HL-60 (cell line): ENCODE measurements around the gene SULT6B1.
"Not testable (repeated sequence)": the region's sequence is repeated elsewhere in the genome, so short reads cannot be mapped to it uniquely, and the experiment has no call there.

ENCODE experiments used
- DNase-seq, 2 experiments: peaks; one replicate each; pipeline ENCODE4 v3.0.0-alpha.2; 2010 to 2020; ENCODE audit warnings: low read depth in 1 of 2, low spot score in 1 of 2
- H3K27ac ChIP-seq: fragments of 250-450 bp; sonication (Bioruptor Pico); replicated peaks from 2 replicates; pipeline ENCODE4 v1.5.1; 2020; ENCODE audit warnings: mild to moderate bottlenecking, moderate library complexity
- H3K27me3 ChIP-seq: fragments of 250-450 bp; sonication (Bioruptor Pico); 2 replicates; pipeline ENCODE4 v1.5.1; 2021; ENCODE audit warnings: mild to moderate bottlenecking, moderate library complexity; ENCODE audit not compliant: insufficient read depth, poor library complexity, severe bottlenecking
- H3K4me3 ChIP-seq: replicated peaks from 2 replicates; pipeline ENCODE4 v1.5.1; 2011; ENCODE audit warnings: mild to moderate bottlenecking, control low read depth, low read length; ENCODE audit not compliant: insufficient read depth
- GABPA ChIP-seq: IDR thresholded peaks from 2 replicates; pipeline ENCODE4 v1.6.1; 2012; ENCODE audit warnings: low read depth
- POLR2AphosphoS5 ChIP-seq: IDR thresholded peaks from 2 replicates; pipeline ENCODE4 v1.6.1; 2012; ENCODE audit warnings: low read depth
- SPI1 ChIP-seq: IDR thresholded peaks from 2 replicates; pipeline ENCODE4 v1.6.1; 2012; ENCODE audit warnings: low read depth, mild to moderate bottlenecking, borderline replicate concordance
- TF ChIP-seq, protein P1 (sequence below): IDR thresholded peaks from one replicate; pipeline ENCODE4 v1.5.1; 2011; ENCODE audit warnings: low read length, control low read depth, inconsistent platforms; ENCODE audit not compliant: insufficient read depth
- TF ChIP-seq, protein P2 (sequence below): IDR thresholded peaks from 2 replicates; pipeline ENCODE4 v1.6.1; 2012; ENCODE audit warnings: low read depth; ENCODE audit not compliant: insufficient replicate concordance

SULT6B1 gene

DNA sequence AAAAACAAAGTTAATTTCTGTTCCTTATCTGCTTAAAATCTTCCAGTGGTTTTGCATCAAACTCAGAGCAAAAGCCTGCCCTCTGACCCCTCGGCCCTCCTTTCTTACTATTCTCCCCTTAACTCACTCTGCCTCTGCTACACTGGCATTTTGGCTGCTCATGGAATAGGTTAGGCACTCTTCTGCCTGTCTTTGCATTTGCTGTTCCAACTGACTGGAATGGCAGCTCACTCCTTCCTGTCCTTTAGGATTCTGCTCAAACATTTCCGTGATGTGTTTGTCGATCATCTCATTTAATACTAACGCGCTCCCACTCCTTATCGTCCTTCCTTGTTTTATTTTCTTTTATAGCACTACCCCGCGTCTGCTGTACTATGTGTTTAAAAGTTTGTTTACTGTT, 42.1 kb upstream of the SULT6B1 start:
- H3K27ac ChIP-seq: peak overlapping the region; percentile 86
- no peak for TF ChIP-seq POLR2AphosphoS5
- TF ChIP-seq GABPA: no peak
- H3K27me3 ChIP-seq: no peaks in the 10 kb centered on the region
- H3K4me3 ChIP-seq: peak overlapping the region; percentile 86
- DNase-seq: no peak

DNA sequence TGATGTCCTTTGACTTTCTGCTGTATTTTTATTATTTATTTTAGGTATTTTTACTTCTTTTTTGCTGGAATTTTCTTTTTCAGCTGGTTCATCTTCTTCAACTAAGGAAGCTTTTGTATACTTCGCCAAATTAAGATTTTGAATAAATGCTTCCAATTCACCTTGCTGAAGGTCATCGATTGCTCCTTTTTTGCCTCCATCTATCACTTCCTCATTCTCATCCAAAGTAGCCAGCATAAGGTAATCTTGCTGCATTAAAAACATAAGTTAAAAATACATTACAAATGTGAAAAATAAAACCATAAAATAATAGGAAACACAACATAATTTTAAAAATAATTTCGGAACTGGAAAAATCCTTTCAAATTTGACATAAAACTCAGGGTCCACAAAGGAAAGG, 40.3 kb upstream of the SULT6B1 start:
- no peak overlapping the region for H3K4me3 ChIP-seq
- TF ChIP-seq, protein P1, sequence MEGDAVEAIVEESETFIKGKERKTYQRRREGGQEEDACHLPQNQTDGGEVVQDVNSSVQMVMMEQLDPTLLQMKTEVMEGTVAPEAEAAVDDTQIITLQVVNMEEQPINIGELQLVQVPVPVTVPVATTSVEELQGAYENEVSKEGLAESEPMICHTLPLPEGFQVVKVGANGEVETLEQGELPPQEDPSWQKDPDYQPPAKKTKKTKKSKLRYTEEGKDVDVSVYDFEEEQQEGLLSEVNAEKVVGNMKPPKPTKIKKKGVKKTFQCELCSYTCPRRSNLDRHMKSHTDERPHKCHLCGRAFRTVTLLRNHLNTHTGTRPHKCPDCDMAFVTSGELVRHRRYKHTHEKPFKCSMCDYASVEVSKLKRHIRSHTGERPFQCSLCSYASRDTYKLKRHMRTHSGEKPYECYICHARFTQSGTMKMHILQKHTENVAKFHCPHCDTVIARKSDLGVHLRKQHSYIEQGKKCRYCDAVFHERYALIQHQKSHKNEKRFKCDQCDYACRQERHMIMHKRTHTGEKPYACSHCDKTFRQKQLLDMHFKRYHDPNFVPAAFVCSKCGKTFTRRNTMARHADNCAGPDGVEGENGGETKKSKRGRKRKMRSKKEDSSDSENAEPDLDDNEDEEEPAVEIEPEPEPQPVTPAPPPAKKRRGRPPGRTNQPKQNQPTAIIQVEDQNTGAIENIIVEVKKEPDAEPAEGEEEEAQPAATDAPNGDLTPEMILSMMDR: no peak
- TF ChIP-seq, protein P2, sequence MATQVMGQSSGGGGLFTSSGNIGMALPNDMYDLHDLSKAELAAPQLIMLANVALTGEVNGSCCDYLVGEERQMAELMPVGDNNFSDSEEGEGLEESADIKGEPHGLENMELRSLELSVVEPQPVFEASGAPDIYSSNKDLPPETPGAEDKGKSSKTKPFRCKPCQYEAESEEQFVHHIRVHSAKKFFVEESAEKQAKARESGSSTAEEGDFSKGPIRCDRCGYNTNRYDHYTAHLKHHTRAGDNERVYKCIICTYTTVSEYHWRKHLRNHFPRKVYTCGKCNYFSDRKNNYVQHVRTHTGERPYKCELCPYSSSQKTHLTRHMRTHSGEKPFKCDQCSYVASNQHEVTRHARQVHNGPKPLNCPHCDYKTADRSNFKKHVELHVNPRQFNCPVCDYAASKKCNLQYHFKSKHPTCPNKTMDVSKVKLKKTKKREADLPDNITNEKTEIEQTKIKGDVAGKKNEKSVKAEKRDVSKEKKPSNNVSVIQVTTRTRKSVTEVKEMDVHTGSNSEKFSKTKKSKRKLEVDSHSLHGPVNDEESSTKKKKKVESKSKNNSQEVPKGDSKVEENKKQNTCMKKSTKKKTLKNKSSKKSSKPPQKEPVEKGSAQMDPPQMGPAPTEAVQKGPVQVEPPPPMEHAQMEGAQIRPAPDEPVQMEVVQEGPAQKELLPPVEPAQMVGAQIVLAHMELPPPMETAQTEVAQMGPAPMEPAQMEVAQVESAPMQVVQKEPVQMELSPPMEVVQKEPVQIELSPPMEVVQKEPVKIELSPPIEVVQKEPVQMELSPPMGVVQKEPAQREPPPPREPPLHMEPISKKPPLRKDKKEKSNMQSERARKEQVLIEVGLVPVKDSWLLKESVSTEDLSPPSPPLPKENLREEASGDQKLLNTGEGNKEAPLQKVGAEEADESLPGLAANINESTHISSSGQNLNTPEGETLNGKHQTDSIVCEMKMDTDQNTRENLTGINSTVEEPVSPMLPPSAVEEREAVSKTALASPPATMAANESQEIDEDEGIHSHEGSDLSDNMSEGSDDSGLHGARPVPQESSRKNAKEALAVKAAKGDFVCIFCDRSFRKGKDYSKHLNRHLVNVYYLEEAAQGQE: no peak
- TF ChIP-seq POLR2AphosphoS5: no peak
- peak; percentile 85 for TF ChIP-seq SPI1
- TF ChIP-seq GABPA: no peak
- H3K27ac ChIP-seq: no peak overlapping the region
- H3K27me3 ChIP-seq: no peaks in the 10 kb centered on the region
- no peak for DNase-seq

DNA sequence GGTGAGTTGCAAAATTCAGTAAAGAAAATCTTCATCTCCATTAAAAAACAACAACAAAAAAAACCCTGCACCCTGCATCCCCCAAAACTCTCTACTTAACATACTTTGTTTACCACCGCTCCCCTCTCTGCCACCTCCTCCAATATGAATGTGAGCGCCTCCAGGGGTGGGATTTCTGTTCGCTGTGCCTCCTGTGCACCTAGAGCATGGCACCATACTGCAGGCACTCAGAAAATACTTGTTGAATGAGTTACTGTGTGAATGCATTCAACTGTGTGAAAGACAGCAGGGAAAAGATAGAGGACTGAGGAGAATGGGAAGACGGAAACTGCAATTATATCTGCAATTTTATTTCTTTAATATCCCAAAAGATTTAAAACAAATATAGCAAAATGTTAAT, 38.4 kb upstream of the SULT6B1 start:
- no peak for DNase-seq
- Histone ChIP-seq H3K27me3 (no peaks in the 10 kb centered on the region), H3K4me3 (no peak overlapping the region), H3K27ac (no peak overlapping the region)
- TF ChIP-seq GABPA: no peak
- TF ChIP-seq, protein P2: no peak
- no peak for TF ChIP-seq SPI1
- no peak for TF ChIP-seq POLR2AphosphoS5
- TF ChIP-seq, protein P1: no peak

DNA sequence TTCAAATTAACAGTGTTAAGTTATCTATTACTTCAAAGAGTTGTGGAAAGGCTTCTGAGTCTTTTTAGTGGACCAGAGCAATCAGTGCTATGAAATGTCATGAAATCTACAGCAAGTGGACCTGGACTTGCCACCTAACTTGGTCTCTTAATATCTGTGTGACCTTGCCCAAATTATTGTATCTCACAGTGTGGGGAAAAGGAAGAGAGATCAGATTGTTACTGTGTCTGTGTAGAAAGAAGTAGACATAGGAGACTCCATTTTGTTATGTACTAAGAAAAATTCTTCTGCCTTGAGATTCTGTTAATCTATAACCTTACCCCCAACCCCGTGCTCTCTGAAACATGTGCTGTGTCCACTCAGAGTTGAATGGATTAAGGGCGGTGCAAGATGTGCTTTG, 36.7 kb upstream of the SULT6B1 start:
- not testable (repeated sequence) for H3K27ac ChIP-seq, DNase-seq, H3K4me3 ChIP-seq, H3K27me3 ChIP-seq

DNA sequence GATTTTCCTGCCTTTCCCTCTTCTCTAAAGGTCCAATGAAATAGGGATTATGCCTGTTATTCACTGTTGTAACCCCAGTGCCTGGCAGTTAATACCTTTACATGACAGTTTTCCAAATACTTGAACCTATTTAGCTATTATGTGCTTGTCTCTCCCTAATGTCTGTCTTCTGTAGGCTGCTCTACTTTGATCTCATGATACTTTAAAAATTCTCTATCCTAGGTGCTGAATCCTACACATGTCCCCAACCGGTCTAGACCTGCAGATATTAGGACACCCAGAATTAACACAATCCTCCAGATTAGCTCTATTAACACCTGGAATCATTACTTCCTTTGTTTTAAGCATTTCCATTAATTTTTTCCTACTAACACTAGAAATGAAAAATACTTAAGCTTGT, 35.6 kb upstream of the SULT6B1 start:
- no peak overlapping the region for H3K4me3 ChIP-seq
- DNase-seq: no peak
- H3K27ac ChIP-seq: no peak overlapping the region
- TF ChIP-seq, protein P1: no peak
- TF ChIP-seq, protein P2: peak; percentile 88
- TF ChIP-seq GABPA: no peak
- TF ChIP-seq POLR2AphosphoS5: no peak
- no peak for TF ChIP-seq SPI1
- H3K27me3 ChIP-seq: no peaks in the 10 kb centered on the region
